HG03378 (cell line): ENCODE data around the gene ELMO3.

Source experiments
- ATAC-seq: cut with Tn5 transposase; IDR thresholded peaks from one replicate; pipeline ENCODE4 v1.9.1; 2021; ENCODE audit warnings: mild to moderate bottlenecking, moderate library complexity; ENCODE audit not compliant: unreplicated experiment

The ELMO3 gene

DNA sequence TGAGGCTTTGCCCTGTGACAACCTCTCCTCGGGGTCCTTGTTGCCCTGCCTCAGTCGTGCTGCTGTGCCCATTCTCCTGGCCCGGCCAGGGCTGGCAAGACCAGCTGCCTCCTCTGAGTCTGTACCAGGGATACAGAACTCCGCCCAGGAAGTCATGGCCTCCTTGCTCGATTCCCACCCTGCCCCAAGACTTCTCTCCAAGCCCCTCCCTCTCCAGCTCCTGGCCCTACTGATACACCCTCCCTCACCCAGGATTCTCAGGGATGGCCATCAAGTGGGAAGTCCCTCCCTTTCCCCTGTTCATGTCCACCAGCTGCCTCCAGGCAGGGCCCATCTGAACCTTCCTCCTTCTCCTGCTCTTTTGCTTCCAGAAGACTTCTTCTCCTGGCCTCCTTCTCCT is 16.8 kb downstream of the ELMO3 start:
- no peak for ATAC-seq

DNA sequence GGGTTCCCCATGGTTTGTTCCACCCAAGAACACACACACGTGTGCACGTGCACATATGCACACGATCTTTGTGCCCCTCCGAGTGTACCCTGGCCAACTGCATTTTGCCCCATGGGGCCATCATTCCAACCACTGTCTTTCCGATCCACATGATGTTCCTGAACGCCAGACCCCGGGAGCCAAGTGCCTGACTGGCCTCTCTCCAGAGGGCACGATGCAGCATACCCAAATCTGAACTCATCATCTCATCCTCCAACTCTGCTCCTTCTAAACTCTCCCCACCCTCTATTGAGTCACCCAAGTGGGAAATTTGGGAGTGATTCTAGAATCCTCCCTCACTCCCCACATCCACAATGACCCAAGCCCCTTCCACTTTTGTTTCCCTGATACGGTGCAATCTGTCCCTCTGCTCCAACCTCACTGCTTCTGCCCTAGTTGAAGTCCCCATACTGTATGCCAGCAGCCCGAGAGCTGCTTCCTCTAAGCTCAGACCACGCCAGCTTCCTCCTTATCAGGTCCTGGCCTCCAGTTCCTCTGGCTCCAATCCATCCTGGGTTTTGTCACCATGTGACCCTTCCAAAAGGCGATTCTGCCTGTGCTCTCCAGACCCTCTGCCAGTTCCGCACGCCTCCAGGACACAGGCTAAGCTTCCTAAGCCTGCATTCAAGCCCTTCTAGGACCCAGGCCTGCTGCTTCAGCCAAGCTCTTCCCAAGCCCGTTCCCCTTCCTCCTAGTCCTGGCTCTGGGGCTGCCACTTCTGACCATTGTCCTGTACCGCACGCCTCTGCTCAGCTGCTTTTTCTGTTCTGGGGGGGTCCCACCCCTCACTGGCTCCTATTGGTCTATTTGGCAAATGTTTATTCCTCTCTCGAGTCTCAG is 17.9 kb downstream of the ELMO3 start:
- ATAC-seq = no peak

DNA sequence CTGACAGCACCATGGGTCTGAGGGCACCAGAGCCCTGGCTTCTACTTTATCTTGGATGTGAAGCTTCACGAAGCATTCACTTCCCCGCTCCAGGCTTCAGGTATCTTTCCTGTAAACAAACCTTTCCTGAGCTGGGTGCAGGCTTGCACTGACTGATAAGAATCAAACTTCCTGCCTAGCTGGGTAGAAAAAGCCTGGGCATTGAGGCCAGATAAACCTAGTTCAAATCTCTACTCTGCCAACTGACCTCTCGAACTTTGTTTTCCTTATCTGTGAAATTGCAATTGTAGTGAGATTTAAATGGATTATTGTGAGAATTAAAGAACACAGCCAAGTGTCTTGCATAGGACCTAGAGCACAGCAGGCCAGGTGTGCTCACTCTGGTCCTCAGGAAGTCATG is 25.1 kb downstream of the ELMO3 start:
- ATAC-seq = no peak

DNA sequence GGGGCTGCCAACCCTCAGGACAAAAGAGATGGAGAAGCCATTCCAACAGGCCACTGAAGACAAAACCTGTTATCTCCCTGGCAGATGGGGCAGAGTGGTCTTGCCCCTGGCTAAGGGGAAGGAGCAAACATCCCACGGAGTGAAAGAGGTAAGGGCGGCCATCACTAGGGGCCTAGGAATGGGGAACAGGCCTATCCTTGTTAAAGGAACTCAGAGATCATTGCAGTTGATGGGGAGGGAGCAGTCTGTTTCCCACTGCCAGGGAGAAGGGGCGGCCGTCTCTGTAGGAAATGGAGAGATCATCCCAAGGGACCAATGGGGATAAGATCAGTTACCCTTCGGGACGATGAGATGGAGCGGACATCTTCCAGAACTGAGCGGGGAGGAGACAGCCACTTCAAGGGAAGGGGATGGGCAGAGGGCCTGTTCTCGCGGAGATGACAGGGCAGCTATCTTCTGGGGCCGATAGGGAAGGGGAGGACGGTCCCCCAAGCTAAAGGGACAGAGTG is 27.4 kb downstream of the ELMO3 start:
- no peak for ATAC-seq

DNA sequence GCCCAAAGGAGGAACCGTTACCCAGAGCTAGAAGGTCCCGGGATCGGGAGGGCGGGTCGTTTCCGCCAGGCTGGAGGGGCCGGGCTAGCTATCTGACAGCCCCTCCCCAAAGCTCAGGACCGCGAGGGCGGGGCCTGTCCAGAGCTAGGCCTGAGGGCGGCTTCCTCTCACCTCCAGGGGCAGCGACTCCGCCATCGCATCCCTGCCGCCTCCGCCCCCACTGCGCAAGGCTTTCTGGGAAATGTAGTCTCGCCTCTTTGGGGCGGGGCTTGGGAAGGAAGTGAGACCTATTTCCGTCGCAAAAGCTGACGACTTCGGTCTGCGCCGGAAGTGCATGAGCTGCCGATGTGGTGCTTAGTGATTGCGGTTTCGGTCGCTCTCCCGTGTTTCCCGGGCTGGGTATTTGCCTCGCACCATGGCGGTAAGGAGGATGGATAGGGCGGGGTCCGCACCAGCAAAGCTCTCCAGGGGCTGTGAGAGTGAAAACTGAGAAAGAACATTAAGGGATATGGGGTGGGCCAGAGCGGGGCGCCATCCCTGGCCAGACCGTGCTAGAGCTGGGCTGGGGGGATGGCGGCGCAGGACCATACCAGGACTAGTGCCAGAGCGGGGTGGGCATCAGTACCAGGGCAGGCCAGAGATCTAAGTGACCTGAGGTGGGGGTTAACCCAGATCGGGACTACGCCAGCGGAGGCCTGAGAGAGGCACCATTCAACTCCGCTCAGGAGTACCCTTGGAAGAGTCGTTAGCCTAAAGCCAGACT is 28.1 kb downstream of the ELMO3 start, which contains the start of gene TMEM208:
TSS of gene TMEM208 (plus strand) at position 327 of the 763 bp plus-strand sequence. CDS start at position 416, 89 bp downstream.
- peak; percentile 74 for ATAC-seq

DNA sequence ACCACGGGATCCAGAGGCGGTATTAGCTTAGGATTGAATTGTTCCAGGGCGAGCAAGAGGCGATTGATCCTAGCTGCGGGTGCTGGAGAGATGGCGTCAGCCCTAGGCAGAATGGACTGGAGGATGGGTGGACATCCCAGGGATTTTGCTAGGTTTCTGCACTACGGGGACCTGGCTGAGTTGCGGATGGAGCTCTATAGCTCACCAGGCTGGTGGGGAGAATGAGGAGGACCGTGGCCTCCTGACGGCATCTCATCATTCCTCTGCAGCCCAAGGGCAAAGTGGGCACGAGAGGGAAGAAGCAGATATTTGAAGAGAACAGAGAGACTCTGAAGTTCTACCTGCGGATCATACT is 28.6 kb downstream of the ELMO3 start:
- no peak for ATAC-seq

DNA sequence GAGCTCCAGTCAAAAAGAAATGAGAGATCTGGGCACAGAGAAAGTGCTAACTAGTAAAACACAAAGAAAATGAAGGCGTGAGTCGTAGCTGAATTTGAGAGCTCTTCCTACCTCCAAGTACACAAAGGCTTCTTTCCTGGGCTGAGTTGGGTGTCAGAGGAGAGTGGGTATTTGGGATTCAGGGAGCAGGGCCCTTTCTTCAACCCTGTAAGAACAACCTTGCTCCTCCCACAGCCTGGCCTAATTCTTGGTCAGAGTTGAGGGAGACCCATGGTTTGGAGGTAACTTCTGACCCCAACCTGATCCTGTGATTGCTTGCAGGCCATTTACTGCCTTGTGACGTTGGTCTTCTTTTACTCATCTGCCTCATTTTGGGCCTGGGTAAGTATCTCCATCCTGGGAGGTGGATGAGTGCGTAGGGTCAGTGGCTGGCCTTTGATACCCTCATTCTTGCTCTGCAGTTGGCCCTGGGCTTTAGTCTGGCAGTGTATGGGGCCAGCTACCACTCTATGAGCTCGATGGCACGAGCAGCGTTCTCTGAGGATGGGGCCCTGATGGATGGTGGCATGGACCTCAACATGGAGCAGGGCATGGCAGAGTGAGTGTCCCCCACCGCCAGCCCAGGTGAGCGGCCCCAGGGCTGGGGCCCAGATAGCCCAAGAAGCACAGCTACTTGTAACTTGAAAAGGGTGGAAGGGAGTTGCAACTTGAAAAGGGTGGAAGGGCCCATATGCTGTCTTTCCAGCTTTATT is 29.3 kb downstream of the ELMO3 start:
- ATAC-seq = no peak

DNA sequence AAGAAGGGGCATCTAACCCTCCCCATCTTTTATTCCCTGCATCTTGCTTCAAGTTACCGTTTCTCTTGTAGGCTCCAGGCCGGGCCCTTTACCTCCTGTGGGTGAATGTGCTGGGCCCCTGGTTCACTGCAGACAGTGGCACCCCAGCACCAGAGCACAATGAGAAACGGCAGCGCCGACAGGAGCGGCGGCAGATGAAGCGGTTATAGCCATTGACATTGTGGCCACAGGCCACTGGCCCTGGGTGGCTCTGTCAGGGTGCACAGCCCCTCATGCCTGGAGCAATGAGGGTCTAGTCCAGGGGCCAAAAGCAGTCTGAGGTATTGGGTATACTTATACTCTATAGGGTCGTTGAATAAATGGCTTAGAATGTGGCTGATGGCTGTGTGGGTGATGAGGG is 30.0 kb downstream of the ELMO3 start:
- no peak for ATAC-seq

DNA sequence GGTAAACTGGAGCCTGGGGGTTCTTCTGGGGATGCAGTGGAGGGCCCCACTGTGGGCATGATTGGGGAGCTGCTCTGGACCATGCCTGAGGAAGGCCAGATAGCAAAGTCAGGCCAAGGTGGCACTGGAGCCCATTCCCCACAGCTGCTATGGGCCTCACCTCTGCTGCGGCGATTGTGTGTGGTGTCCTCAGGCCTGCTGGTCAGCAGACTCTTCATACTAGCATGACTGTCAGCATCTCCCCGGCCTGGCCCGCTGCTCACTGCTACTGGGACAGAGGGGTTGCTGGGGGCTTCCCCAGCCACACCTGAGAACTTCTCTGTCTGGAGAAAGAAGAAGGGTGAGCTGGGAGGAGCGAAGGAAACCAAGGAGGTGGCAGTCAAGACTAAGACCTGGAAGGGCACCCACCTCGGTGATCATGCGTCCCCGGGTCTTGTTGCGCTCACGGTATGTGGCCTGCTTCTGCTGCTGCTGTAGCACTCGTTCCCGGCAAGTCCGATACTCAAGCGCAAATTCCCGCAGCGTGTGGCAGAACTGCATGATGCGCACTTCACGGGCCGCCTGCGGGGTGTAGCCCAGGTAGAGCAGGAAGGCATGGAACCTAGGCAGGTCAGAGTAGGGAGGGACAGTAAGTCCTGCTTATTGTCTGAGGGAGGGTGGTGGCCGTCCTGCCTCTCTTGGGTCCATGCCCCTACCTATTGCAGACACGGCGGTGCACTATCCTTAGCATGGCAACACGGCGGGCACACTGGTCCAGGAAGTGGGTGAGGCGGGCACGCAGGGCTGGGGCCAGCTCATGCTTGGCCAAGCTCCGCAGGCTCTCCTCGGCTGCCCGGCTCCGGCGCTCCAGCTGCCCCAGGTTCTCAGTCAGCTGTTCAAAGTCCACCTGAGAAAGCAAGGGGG is 31.2 kb downstream of the ELMO3 start:
- no peak for ATAC-seq

DNA sequence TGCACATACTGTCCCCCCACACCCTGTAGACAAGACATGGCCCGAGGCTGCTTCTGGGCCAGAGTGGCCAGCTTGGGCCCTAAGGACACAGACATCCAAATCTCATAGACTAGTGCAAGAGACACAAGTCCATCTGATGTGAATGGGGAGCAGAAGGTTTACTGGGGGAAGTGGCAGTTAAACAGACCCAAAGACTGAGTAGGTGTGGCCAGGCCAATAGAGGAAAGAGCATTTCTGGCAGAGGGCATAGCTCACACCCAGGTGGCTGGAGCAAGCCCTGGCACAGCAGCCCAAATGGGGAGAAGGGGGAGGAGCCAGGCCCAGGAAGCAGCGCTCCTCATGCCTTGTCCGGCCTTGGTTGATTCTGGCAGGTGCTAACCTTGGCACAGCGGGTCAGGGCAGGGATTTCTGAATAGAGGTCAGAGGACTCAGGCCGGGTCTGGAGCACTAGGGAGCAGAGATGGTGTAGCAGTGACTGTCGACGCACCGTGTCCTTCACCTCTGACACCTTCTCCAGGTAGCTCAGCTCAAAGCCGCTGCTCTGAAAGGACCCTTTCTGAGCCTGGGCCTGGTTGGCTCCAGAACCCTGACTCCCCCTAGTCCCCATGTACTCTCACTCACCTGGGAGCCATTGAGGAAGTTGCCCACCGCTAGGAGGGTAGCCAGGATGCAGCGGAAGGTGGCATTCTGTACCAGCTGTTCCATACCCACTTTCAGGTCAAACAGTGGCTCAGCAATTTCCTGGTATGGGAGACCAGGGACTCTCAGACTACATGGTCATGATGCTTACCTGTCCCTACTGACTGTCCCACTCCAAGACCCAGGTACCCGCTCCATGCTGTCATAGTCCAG is 32.1 kb downstream of the ELMO3 start:
- ATAC-seq = no peak

DNA sequence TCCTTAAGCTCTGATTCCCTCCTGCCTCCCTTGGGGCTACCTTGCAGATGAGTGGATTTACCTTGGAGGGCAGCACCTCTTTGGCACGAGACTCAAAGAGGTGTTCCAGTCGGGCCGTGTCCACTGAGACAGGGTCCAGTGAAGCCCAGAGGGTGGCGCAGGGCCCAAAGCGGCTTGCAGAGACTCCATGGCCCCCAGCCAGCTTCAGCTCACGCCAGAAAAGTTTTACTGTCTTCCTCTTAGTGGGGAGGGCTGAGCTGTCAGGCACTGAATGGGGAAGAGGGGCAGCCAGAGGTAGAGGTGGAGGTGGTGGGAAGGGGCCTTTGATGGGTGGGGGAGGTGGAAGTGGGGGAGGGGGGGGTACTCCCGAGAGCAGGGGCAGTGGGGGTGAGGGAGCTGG is 34.7 kb downstream of the ELMO3 start:
- ATAC-seq = no peak

DNA sequence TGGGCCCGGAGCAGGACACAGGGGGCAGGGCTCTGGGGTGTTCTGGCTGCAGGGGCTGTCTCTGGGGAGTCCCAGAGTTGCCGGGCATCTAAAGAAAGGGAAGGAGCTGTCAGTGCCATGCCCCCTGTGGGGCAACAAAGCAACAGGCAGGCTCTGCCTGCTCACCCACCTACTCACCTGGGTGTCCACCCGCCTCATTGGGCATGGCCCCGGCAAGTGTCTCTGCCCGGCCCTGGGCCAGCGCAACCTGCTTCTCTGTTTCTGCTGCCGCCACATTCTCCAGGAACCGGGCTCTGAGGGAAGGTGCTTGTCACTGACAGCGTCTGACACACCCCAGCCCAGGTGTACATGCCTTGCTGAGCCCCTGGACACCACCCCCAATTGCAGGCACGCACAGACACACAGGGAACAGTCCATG is 35.3 kb downstream of the ELMO3 start:
- ATAC-seq = no peak

DNA sequence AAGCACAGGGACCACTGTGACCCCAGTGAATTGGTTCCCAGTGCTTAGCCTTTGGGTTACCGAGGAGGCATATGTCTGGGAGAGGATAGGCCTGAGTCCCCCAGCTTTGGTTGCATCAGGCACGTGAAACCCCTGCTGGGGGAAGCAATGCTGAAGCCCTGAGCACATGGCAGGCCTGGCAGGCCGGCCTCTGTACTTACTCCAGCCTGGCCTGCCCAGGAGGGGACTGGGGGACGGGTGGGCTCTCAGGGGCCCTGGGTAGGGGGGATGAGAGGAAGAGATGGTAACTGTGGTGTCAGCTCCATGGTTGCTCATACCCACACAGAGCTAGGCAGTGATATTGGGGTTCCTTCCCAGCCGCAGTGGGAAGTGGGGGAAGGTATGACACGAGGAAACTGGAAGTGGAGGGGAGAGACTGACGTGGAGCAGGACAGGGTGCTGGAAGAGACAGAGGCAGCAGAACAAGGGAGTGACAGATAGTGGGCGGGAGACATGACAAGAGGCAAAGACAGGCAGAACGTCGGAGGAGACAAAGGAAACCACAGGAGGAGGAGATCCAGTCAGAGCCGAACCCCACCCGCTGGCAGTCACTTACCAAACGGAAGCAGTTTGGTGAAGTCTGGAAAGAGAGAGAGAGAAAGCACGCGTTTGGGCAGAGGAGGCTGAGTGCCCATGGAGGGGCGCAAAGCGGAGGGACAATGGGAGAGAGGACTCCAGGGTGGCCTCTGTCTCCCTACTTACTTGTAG is 37.1 kb downstream of the ELMO3 start:
- ATAC-seq = no peak

DNA sequence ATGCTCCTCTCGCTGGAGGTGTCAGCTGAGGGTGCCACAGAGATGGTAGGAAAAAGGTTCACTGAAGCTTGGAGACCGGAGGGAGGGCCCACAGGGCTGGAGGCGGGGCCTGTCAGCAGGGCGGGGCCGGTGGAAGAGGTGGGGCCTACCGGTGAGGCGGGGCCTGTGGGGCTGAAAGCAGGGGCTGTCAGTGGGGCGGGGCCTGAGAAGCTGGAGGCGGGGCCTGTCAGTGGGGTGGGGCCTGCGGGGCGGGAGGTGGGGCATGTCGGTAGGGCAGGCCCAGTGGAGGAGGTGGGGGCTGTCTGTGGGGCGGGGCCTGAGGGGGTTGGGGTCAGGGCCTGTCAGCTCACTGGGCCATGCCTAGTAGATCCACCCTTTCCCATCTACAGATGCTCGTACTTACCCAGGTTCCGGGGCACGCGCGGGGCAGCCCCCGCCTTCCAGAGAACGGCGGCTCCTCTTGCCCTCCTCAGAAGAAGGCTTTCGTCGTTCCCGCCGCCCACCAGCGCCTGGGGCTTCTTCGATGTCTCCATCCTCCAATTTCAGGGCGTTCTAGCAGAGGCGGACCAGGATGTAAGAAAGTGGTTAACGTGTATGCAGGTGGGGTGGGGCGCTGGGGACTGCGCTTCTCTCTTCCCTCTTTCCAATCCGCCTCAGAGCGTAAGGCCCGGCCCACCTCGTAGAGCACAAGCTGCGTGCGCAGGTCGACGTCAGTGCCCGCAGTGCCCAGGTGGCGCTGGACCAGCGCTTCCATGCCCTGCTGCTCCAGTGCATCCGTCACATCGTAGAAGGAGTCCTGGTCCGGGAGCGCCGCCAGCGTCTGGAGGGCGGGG is 37.8 kb downstream of the ELMO3 start:
- ATAC-seq = no peak

DNA sequence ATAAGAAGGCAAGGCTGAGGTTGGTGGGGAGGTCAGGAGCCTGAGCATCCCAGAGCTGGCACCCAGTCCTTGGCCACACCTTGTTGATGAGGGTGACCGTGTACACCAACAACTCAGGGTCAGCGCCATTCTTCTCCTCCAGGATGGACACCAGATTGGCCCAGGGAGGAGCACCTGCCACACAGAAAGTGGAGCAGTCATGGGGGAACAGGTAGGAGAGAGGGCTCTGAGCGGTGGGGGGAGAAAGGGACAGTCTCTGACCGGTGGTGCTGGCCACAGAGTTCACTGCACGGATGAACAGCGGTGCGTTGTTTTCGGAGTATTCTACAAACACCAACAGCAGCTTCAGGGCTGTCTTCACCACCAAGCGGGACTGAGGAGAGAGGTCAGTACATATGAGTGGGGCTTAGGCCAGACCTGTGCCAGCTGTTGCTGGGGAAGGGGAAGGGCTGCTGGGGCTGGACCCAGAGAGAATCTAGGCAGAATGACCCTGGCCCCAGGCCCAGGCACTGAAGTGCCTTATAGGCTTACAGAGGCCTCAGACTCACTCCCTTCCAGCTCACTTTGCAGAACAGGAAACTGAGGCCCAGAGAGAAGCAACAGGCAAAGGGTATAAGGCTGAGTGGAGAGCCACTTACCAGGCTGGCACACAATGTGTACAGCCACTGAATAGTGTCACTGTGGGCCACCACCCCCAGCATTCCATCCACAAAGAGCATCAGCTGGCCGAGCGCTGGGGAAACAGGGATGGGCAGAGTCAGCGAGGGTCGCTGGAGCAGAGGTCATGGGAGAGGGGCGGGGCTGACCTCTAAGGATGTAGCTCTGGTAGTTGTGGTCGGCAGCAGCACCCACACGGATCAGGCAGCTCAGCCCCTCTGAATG is 38.7 kb downstream of the ELMO3 start:
- no peak for ATAC-seq

DNA sequence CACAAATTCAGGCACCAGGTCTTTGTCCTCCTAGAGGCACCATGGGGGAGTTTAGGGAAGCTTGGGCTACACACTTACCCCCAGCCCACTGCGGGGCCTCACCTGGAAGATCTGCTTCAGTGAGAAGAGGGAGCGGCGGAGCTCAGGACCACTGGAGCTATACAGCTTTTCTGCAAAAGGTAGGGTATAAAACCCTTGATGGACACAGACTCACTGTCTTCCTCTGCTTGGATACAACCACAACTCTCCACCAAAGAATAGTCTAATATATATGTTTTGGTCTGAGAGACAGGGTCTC is 39.3 kb downstream of the ELMO3 start:
- no peak for ATAC-seq
